CD14-positive monocyte (primary cell): Measurements from ENCODE around the gene GPSM1. TPM values are rescaled to one million over a fixed set of nuclear protein-coding genes. Genes with fewer than 3 reads are reported as not detected.

ENCODE experiments used
- DNase-seq, 3 donors: peaks; one replicate each; pipeline ENCODE4 v3.0.0-alpha.2; 2011 to 2022
- H2AFZ ChIP-seq: 2 replicates; pipeline ENCODE4 v1.6.0; 2012; ENCODE audit warnings: mild to moderate bottlenecking, low read depth, low read length, inconsistent platforms; ENCODE audit not compliant: insufficient read depth, poor library complexity, severe bottlenecking
- H3K27ac ChIP-seq, 2 donors: 1 replicate in 1 of 2; 2 replicates in 1 of 2; pipeline ENCODE4 v1.5.1; 2012 to 2013; ENCODE audit warnings: low read length in 2 of 2, control low read depth in 1 of 2, inconsistent platforms in 1 of 2, low read depth in 1 of 2, mild to moderate bottlenecking in 1 of 2
- H3K27me3 ChIP-seq, 2 donors: one replicate each; pipeline versions ENCODE4 v1.6.0 to v1.6.1; 2011 to 2013; ENCODE audit warnings: low read length in 2 of 2; ENCODE audit not compliant: control insufficient read depth in 2 of 2, insufficient read depth in 2 of 2
- H3K36me3 ChIP-seq, 2 donors: replicated peaks in 1 of 2; 1 replicate in 1 of 2; 2 replicates in 1 of 2; pipeline versions ENCODE4 v1.5.1 to v1.6.1; 2012 to 2013; ENCODE audit warnings: low read length in 2 of 2, control low read depth in 1 of 2, inconsistent platforms in 1 of 2, mild to moderate bottlenecking in 1 of 2; ENCODE audit not compliant: insufficient read depth in 2 of 2, control insufficient read depth in 1 of 2
- H3K4me1 ChIP-seq, 2 donors: 1 replicate in 1 of 2; 2 replicates in 1 of 2; pipeline versions ENCODE4 v1.5.1 to v1.6.1; 2012 to 2013; ENCODE audit warnings: low read length in 2 of 2, control low read depth in 1 of 2, inconsistent platforms in 1 of 2, mild to moderate bottlenecking in 1 of 2, moderate library complexity in 1 of 2; ENCODE audit not compliant: insufficient read depth in 2 of 2, control insufficient read depth in 1 of 2
- H3K4me2 ChIP-seq: replicated peaks from 2 replicates; pipeline ENCODE3; 2012; ENCODE audit warnings: low read length, moderate library complexity, mild to moderate bottlenecking; ENCODE audit not compliant: poor library complexity, severe bottlenecking; ENCODE audit errors: extremely low read depth
- H3K4me3 ChIP-seq, 3 experiments: fragments of 200-600 bp in 1 of 3; sonication (generic) in 1 of 3; replicated peaks in 1 of 3; 1 replicate in 2 of 3; 2 replicates in 1 of 3; pipeline ENCODE4 v1.5.1; 2011 to 2013; ENCODE audit warnings: low read length in 3 of 3, mild to moderate bottlenecking in 3 of 3, control low read depth in 2 of 3, low read depth in 2 of 3, inconsistent platforms in 1 of 3, moderate library complexity in 1 of 3
- H3K79me2 ChIP-seq: 2 replicates; pipeline ENCODE4 v1.6.0; 2012; ENCODE audit warnings: mild to moderate bottlenecking, control low read depth, inconsistent platforms, low read length, moderate library complexity; ENCODE audit not compliant: insufficient read depth
- H3K9ac ChIP-seq: 2 replicates; pipeline ENCODE4 v1.6.0; 2017; ENCODE audit warnings: low read length, mild to moderate bottlenecking; ENCODE audit not compliant: insufficient read depth, poor library complexity, severe bottlenecking
- H3K9me3 ChIP-seq, 2 donors: replicated peaks in 1 of 2; 1 replicate in 1 of 2; 2 replicates in 1 of 2; pipeline versions ENCODE4 v1.5.1 to v1.6.1; 2012 to 2013; ENCODE audit warnings: low read length in 2 of 2, control low read depth in 1 of 2; ENCODE audit not compliant: control insufficient read depth in 1 of 2, insufficient read depth in 1 of 2
- H4K20me1 ChIP-seq: 2 replicates; pipeline ENCODE4 v1.6.0; 2012; ENCODE audit warnings: mild to moderate bottlenecking, low read length, control low read depth, moderate library complexity; ENCODE audit not compliant: insufficient read depth
- H3K27ac Mint-ChIP-seq, 7 donors: one replicate each; pipeline ENCODE4 v1.8.0; 2020; ENCODE audit warnings: mild to moderate bottlenecking in 7 of 7, mixed read lengths in 7 of 7, moderate library complexity in 6 of 7, inconsistent platforms in 2 of 7
- H3K27me3 Mint-ChIP-seq, 3 donors: one replicate each; pipeline ENCODE4 v1.8.0; 2021 to 2022; ENCODE audit warnings: low read depth in 3 of 3, mild to moderate bottlenecking in 3 of 3, mixed read lengths in 3 of 3, moderate library complexity in 3 of 3, inconsistent platforms in 1 of 3
- H3K36me3 Mint-ChIP-seq, 2 donors: one replicate each; pipeline ENCODE4 v1.8.0; 2020; ENCODE audit warnings: mixed read lengths in 2 of 2, inconsistent platforms in 1 of 2, mild to moderate bottlenecking in 1 of 2
- H3K4me1 Mint-ChIP-seq: one replicate; pipeline ENCODE4 v1.8.0; 2020; ENCODE audit warnings: mild to moderate bottlenecking, mixed read lengths
- H3K4me3 Mint-ChIP-seq, 2 donors: one replicate each; pipeline ENCODE4 v1.8.0; 2020; ENCODE audit warnings: mild to moderate bottlenecking in 2 of 2, mixed read lengths in 2 of 2, moderate library complexity in 1 of 2
- H3K9me3 Mint-ChIP-seq, 7 donors: one replicate each; pipeline ENCODE4 v1.8.0; 2020 to 2022; ENCODE audit warnings: mixed read lengths in 7 of 7, mild to moderate bottlenecking in 6 of 7, moderate library complexity in 6 of 7, inconsistent platforms in 2 of 7
- WGBS: methylation state at CpG from one replicate; pipeline ENCODE4 v1.1.5; 2013; ENCODE audit warnings: missing lambda C conversion rate; ENCODE audit not compliant: insufficient coverage; 5-methylcytosine and 5-hydroxymethylcytosine counted together
- intact Hi-C, 2 donors: fragments of 100-400 bp; cut with micrococcal nuclease; formaldehyde crosslinking; loops; one replicate each; pipeline versions ENCODE4 v1.15.0 to v1.15.1; 2023
- polyA plus RNA-seq, 3 donors: library from polyadenylated mRNA; depleted of rRNA in 1 of 3; unstranded in 2 of 3; stranded (reverse) in 1 of 3; fragments of 300-500 nt in 2 of 3; fragments of >200 nt in 1 of 3; fragmentation: Illumina TruSeq in 2 of 3; gene quantifications; 1 replicate in 2 of 3; 2 replicates in 1 of 3; pipeline ENCODE4 v1.2.3, GENCODE V29; 2012 to 2021
- TF ChIP-seq, protein P1 (sequence below): fragments of 200-600 bp; IDR thresholded peaks from one replicate; pipeline ENCODE4 v1.8.0; 2022; ENCODE audit warnings: antibody characterized with exemption, mild to moderate bottlenecking

The GPSM1 gene
- polyA plus RNA-seq, 3 donors, result 0.67 to 3.1 (median 0.73) TPM

DNA sequence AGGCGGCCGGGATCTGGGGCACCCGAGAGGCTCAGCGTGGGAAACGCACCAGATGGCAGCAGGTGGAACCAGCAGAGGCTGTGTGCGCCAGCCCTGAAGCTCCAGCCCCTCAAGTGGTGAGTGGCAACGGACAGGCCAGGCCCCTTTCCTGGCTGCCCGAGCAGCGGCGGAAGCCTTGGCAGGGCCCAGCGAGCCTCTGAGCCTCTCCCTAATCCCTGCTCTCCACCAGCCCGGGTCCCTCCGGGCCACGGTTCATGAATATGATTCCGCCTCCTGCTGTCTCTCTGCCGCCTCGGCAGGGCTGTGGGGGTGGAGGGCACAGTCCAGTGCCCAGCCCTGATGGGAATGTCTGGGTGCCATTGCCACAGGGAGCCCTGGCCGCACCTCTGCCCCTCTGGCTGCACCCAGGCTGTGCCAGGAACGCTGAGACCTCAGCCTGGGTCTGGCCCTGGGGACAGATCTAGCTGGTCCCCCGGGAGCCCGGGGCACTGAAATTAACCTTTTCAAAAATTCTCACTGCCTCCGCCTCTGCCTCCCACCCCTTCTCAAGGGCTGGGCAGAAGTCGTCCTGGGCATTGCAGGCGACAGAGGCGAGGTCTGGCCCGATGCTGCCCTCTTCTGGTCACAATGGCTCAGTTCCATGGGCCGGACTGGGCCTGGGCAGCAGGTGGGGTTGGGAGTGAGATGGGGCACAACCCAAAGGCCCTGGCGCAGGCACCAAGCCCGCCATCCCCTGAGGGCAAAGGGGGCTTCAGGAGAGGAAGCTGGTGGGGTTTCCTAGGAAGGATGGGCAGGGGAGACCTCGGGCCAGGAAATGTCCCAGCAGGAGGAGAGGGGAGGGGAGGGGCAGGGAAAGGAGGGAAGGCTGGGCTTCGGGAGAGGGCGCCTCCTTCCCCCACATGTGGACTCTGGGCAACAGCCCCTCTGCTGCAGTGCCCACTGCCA is 43.8 kb upstream of the GPSM1 start:
- H3K4me1 Mint-ChIP-seq, result no peaks in the 10 kb centered on the region
- no peaks in the 10 kb centered on the region for H3K27me3 ChIP-seq
- peaks cover 8 to 16% (median 14%) of the 10 kb centered on the region in 3 donors for H3K27me3 Mint-ChIP-seq
- intact Hi-C loops, result loop anchor here in 1 of 2 donors (5.0 to 10.0 kb wide), 2 partner anchors 111 to 679 kb away; no protein-coding TSS in a partner anchor
- no peak overlapping the region for H2AFZ ChIP-seq
- TF ChIP-seq, protein P1, sequence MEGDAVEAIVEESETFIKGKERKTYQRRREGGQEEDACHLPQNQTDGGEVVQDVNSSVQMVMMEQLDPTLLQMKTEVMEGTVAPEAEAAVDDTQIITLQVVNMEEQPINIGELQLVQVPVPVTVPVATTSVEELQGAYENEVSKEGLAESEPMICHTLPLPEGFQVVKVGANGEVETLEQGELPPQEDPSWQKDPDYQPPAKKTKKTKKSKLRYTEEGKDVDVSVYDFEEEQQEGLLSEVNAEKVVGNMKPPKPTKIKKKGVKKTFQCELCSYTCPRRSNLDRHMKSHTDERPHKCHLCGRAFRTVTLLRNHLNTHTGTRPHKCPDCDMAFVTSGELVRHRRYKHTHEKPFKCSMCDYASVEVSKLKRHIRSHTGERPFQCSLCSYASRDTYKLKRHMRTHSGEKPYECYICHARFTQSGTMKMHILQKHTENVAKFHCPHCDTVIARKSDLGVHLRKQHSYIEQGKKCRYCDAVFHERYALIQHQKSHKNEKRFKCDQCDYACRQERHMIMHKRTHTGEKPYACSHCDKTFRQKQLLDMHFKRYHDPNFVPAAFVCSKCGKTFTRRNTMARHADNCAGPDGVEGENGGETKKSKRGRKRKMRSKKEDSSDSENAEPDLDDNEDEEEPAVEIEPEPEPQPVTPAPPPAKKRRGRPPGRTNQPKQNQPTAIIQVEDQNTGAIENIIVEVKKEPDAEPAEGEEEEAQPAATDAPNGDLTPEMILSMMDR, result peak; percentile 84
- H3K4me1 ChIP-seq, result no peaks in the 10 kb centered on the region
- H3K27ac Mint-ChIP-seq, result peak overlapping the region in 1 of 7 donors; percentile 74
- no peak overlapping the region for H3K27ac ChIP-seq
- H3K4me3 Mint-ChIP-seq, result peak overlapping the region in 1 of 2 donors; percentile 73
- H3K9me3 ChIP-seq, result no peaks in the 10 kb centered on the region
- WGBS, result 40% methylated on average over 20 of the region's 32 CpGs
- H3K9me3 Mint-ChIP-seq, result peaks cover 0 to 2% (median 0%) of the 10 kb centered on the region in 7 donors
- H3K9ac ChIP-seq, result no peak overlapping the region
- H3K4me3 ChIP-seq, result no peak overlapping the region
- H3K4me2 ChIP-seq, result peak overlapping the region; percentile 24
- no peaks in the 10 kb centered on the region for H3K79me2 ChIP-seq
- no peaks in the 10 kb centered on the region for H3K36me3 Mint-ChIP-seq
- peak; percentile 54 to 63 (median 61) for DNase-seq
- no peaks in the 10 kb centered on the region for H3K36me3 ChIP-seq
- no peaks in the 10 kb centered on the region for H4K20me1 ChIP-seq

GRCh38 chr9:136284311-136284710 is 43.0 kb upstream of the GPSM1 start:
- no peak overlapping the region for H3K4me2 ChIP-seq
- no peaks in the 10 kb centered on the region for H4K20me1 ChIP-seq
- TF ChIP-seq, protein P1, result peak; percentile 6
- H3K27ac Mint-ChIP-seq, result no peak overlapping the region
- H2AFZ ChIP-seq, result no peak overlapping the region
- DNase-seq, result no peak
- peaks cover 0 to 2% (median 0%) of the 10 kb centered on the region in 7 donors for H3K9me3 Mint-ChIP-seq
- H3K36me3 ChIP-seq, result no peaks in the 10 kb centered on the region
- no peak overlapping the region for H3K9ac ChIP-seq
- H3K27me3 ChIP-seq, result no peaks in the 10 kb centered on the region
- H3K4me1 ChIP-seq, result no peaks in the 10 kb centered on the region
- WGBS, result 89% methylated on average over 22 of the region's 22 CpGs
- H3K4me3 ChIP-seq, result no peak overlapping the region
- H3K79me2 ChIP-seq, result no peaks in the 10 kb centered on the region
- peaks cover 8 to 14% (median 14%) of the 10 kb centered on the region in 3 donors for H3K27me3 Mint-ChIP-seq
- H3K4me1 Mint-ChIP-seq, result no peaks in the 10 kb centered on the region
- intact Hi-C loops, result loop anchor here in 1 of 2 donors (5.0 to 10.0 kb wide), 2 partner anchors 112 to 680 kb away; no protein-coding TSS in a partner anchor
- no peaks in the 10 kb centered on the region for H3K9me3 ChIP-seq
- no peaks in the 10 kb centered on the region for H3K36me3 Mint-ChIP-seq
- H3K4me3 Mint-ChIP-seq, result no peak overlapping the region
- H3K27ac ChIP-seq, result no peak overlapping the region
